GM19324 (cell line): ENCODE results near the gene CWH43.
"Not testable (repeated sequence)": the region's sequence is repeated elsewhere in the genome, so short reads cannot be mapped to it uniquely, and the experiment has no call there.

Source experiments
- ATAC-seq: cut with Tn5 transposase; IDR thresholded peaks from one replicate; pipeline ENCODE4 v1.9.1; 2021; ENCODE audit warnings: mild to moderate bottlenecking, moderate library complexity; ENCODE audit not compliant: unreplicated experiment, low FRiP score

CWH43 gene

DNA sequence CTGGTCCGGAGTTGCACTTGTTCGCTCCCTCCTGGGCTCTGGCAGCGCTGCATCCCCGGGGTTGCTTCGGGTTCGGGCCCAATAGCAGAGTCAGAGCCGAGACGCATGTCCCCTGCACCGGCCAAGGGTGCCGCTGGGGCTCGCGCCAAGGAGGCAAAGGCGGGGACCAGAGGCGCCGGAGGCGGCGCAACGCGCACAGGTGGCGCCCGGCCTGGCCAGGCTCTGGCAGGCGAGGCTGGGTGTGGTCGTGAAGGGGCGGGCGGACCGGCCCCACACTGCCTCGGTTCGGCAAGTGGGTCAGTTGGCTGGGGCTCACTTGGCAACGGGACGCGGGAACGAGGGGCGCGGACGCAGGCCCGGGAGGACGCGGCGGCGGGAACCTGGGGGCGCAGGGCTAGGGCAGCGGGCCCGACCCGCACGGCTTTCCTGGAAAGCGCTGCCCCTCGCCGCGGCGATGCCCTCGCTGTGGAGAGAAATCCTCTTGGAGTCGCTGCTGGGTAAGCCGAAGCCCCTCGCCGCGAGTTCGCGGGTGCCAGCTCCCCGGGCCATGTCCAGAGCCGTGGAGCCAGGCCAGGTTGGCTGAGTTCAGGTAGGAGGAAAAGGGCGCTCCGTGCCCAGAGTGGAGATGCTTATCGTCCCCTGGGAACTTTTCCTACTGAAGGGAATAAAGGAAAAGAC, at the start of gene CWH43:
TSS of gene CWH43 (plus strand) at position 300 of the 678 bp plus-strand sequence. CDS start at position 455, 155 bp downstream.
- ATAC-seq, result no peak

DNA sequence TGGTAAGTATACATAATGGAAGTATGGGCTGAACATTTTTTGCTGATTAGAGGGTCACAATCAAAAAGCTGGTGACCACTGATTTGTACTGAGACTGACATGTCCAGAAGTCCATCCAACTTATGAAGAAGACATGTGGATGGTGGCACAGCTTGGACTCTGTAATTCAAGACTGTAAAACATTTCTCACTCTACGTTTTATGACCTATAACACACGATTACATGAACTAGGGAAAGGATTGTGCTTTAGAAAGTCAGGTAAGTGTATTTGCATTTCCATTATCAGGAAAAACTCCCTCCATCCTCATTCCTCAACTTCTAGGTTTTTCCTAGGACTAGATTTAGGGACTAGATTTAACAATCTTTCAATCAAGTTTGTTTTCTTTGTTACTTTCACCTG, 49.0 kb upstream of the CWH43 start:
- no peak for ATAC-seq

DNA sequence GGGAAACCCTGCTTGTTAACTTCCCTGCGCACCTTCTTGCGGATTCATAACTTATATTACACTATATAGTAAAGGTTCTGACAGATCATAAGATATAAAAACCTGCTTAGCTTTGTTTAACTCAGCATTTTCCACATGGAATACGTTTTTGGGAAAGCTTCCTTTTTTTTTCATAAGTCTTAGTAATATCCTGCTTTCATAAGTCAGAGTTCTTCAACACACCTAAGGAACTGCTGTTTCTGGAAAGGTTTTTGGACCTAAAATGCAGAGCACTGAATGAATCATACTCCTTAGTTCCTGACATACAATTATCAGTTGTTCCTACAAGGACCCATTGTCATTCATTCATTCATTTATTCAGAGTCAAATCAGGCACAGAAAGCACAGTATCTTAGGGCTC, 47.2 kb upstream of the CWH43 start:
- ATAC-seq, result no peak

DNA sequence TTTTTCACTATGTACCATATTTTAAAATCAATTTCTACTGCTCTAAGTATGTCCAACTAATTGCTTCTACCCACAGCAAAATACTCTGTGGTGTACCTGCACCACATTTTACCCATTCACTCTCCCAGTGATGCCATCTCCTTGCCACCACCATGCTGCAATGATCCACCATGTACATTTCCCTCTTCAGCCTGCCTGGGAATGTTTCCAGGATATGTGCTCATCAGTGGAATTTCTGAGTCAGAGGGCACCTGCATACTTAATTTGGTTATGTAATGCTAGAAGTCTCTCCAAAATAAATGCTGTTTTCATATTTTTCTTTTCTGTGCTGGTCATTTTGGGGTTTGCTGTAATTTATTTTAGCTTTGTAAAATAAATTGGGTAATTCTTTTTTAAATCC, 46.3 kb upstream of the CWH43 start:
- no peak for ATAC-seq

DNA sequence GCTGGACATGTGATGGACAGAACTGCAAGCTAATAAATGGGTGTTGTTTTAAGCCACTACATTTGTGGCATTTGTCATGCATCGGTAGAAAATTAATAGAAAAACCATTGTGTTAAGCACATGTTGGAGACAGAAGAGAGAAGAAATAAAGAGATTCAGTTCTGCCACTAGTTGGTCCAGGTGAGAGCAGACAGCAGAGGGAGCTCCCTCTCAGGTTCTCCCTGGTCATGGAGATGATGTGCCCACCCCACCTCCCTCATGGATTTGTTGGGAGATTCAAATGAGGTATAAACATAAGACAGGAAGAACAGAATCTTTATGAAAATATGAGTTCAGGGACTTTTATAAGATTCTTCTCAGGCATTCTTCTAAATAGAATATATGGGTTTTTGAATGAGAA, 42.7 kb upstream of the CWH43 start:
- no peak for ATAC-seq

DNA sequence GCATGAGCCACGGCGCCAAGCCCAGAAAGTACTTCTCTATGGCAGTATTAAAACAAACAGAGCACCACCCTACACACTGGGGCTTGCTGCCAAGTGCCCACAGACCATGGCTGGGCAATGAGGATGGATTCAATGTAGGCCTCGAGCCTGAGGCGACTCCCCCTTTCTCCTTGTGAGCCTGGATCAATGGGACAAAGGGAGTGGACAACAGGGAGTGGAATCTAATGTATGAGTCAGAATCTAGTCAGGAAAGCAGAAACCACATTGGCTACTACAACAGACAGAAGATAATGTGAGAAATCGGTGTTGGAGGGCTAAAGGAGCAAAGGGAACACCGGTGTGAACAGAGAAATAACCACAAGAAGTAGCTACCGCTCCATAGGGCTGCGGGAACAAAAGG, 41.8 kb upstream of the CWH43 start:
- ATAC-seq, result no peak

DNA sequence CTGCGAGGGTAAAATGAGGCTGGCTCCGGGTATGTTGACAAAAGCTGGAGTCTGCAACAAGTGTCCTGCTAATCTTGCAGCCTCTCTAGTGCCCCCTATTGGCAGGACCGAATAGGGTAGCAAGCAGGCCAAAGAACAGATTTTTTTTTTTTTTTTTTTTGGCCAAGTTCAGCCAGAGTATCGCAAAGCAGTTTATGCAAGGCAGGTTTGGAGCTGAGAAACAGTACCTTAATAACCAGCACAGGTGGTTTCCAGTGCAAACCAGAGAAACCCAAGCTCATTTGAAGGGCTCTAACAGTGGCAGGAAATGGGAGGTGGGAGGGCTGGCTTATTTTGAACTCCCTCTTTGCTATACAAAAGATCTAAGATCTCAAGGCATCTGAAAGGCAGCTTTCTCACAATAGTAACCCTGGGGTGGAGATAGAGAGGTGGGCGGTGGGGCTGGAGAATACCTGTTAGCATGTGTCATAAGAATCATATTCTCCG, 41.3 kb upstream of the CWH43 start:
- ATAC-seq, result no peak

DNA sequence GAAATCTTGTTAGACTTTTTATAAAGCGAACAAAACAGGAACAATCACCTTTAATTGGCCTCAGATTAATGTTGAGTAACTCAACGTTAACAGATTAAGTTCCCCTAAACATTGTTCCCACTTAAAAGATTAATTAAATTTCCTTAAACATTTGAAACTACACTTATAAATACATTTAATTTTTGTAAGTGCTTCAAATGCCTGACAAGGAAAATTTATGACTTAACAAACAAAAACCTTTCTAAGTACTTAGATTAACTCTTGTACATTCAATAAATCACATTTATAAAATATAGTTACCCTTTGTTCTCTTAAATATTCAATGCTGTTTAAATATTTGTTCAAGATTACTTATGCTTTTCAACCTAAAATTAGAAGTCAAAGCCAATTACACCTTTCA, 40.1 kb upstream of the CWH43 start:
- no peak for ATAC-seq

DNA sequence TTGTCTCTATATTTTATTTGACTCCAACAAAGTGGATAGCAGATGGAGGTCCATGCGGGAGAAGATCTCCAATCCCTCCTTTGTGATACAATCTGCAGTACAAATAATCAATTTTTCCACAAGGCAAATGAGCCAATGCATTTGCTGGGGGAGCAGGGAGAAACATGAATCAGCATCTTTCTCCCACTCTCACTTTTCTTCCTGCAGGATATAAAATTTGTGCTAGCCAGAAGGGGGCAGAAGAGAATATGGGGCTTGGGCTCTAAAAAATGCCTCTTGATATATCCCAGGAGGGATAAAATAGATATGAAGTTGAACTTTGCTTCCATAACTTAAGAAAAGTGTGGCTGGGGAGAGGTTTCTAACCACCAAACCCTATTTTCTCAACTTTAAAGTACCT, 38.3 kb upstream of the CWH43 start:
- no peak for ATAC-seq

DNA sequence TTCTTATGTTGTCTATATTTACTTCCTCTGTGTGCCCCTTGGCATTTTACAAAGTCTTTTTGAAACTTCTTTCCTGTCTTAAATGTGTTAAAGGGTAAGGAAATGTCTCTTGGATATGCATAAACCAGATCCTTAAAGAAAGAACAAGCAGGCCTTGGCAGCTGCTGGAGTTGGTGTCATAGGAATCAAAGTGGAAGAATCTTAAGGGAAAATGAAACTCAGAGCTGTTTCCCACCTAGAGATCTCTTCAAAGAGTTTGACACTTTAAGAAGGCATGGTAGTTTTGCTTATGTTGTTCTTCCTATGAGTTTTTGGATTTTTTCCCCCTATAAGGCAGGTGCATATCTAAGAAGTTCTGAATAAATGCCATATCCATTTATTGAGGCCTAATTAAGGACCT, 37.0 kb upstream of the CWH43 start:
- no peak for ATAC-seq

DNA sequence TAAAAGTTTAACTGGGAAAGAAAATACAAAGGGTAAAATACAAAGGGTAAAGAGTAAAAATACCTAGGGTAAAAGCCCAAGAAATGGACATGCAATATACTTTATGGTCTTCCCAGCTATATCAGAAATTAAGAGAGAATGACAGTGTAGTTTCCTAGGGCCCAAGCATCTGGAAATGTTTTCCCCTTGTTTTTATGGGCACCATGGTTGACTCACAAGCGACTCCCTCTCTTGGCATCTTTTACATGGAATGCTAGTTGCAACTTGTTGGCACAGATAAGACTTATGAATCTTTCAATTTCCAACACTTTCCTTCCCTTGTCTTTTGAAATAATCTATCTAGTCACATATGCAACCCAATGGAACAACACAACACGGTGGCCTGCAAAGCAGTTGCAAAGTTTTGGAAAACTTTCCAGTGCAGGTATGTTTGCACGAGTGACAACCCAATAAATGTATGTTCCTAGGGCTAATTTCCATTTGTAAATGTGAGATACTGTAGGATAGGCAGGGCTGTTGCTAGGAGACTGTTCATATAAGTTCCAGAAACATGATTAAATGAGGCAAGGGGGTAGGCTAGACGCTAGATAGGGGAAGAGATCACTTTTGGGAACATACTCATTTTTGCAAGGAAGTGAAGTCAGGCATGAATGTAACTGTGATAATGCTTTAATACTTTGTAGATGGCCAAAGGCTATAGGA, 36.4 kb upstream of the CWH43 start:
- ATAC-seq, result no peak

DNA sequence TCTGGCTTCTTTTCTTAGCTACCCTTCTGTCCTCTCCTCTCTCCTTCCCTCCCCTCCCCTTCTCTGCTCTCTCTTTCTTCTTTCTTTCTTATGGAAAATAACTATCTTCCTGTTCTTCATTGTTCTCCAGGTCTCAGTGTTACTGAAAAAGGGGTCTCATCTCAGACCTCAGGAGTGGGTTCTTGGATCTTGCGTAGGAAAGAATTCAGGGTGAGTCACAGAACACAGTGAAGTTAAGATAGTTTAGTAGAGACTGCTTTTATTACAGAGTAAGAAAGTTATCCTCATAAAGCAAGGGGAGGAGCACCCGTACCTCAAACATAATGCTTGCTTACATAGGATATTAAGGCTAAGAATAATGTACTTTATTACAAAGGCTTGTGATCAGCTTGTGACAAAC, 31.8 kb upstream of the CWH43 start:
- ATAC-seq, result no peak

DNA sequence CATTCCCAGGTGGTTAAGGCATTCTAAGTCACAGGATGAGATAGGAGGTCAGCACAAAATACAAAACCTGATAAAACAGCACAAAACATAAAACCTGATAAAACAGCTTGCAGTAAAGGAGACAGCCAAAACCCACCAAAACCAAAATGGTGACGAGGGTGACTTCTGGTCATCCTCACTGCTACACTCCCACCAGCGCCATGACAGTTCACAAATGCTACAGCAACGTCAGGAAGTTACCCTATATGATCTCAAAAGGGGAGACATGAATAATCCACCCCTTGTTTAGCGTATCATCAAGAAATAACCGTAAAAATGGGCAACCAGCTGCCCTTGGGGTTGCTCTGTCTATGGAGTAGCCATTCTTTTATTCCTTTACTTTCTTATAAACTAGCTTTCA, 28.7 kb upstream of the CWH43 start:
- not testable (repeated sequence) for ATAC-seq

DNA sequence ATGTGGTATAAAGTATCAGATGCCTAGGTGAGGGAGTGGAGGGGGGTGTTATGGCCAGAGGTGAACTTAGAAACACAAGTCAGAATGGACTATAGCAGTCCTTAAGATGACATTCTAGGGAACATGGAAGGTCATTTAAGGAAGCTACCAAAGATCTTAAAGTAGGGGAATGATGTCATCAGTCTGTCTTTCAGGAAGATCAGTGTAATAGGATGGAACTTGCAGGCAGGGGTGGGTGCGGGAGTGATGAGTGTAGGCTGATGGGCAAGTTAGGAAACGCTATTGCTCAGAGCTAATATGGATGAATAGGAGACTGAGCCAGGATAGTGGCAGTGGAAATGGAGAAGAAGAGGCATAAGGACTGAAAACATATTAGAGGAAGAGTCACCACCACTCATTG, 27.5 kb upstream of the CWH43 start:
- no peak for ATAC-seq

DNA sequence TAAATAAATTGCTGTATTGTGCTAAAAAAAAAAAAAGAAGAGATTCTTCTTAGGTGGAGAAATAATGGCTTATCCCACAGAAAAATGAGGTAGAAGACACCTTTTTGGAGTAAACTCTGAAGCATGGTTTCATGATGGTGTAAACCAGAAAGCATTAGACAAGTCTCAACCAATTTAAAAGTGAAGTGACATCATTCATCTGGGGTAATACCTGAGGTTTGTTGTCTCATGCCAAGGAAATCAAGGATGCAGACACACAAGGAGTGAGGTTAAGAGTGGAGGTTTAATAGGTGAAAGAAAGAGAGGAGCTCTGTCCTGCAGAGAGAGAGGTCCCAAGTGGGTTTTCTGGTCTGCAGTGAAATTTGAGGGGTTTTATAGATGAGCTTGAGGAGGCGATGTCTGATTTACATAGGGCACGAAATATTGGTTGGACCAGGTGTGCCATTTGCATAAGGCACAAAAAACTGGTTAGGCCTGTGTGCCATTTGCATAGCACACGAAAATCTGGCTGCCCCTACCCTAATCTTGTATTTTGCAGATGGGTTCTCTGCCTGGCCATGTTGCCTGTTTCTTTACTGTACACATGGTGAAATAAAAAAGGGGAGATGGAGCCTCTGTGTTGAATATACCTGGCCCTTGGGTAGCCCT, 25.0 kb upstream of the CWH43 start:
- no peak for ATAC-seq

DNA sequence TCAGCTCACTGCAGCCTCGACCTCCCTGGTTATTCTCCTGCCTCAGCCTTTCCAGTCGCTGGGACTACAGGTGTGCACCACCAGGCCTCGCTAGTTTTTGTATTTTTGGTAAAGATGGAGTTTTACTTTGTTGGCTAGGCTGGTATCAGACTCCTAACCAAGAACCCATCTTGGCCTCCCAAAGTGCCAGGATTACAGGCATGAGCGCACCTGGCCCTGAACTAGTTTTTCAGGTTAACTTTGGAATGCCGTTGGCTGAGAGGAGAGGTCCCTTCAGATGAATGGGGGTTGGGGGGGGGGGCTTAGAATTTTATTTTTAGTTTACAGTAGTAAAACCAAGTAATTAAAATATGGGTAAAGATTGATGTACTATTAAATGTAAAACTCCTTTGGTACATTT, 23.4 kb upstream of the CWH43 start:
- ATAC-seq, result no peak

DNA sequence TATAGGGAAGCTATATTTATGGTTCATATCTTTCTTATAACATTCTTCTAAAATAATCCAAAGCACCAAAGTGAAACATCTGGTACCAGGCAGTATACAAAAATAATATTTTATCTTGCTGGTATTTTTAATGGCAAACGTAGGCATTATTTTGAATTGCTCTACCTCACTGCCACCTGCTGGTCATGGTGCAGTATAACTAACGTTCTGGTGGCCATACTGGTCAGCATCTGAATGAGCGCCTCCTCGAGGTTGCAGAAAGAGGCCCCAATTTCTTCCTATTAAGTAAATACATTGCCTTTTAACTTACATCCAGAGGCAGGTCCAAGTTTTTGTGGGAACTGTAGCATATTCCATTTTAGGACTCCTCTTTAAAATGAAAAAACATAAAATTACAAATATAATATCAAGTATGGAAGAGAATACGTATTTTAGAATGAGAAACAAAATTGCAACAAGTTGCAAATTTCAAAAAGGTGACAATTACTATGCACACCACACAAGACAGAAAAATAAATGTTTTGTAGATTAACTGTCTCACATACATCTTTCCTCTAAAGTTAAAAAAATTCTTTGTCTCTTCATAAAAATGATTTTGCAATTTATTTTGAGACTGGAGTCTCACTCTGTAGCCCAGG, 22.9 kb upstream of the CWH43 start:
- peak; percentile 55 for ATAC-seq

DNA sequence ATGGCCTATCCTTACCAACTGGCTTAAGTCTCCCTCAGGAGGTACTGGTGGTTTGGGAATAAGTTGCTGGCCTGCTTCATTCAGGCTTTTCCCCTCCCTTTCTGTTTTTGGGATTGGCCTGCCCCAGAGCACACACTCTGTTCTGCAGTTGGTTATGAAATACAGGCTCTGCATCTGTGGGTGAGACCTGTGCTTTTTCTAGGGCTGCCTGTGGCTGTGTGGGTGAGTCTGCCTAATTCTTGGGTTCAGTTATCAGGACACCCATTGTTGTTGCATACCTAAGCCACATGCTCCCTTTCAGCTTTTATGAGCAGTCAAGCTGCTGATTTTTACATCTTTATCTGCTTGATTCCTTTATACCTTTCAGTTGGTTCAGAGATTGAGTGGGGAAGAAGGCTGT, 19.0 kb upstream of the CWH43 start:
- ATAC-seq, result no peak

DNA sequence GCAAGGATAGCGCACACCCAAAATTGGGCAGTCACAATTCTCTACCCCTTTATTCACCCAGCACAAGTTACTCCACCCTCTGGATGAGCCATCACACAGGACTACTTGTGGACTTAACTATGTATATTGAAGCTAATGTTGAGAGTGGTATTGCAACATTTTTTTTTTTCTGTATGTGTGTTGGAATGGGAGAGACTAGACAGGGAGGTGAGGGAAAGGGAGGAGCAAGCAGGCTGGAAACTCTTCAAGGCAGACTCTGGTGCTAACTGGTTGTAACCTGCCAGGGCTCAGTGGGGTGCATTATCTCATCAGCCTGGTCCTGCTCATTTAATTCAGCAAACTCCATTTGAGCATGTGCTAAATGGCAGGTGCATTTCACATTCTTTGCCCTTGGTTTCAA, 18.4 kb upstream of the CWH43 start:
- no peak for ATAC-seq

DNA sequence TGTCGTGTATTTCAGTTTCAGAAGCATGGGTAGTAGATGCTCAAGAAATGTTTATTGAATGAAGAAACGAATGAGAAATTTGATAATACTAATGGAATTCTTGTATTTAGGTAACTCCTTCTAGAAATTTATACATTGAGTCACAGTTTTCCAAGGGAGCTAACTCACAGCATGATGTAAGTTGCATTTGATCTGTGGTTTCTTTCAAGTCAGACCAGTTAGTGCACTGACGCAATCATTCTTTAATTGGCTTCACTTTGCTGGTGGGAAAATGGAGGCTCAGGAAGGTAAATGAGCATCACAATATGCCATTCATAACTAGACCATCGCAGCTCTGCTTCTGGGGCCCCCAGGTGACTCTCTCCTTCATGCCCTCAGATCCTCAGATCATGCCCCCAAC, 17.3 kb upstream of the CWH43 start:
- ATAC-seq, result no peak

DNA sequence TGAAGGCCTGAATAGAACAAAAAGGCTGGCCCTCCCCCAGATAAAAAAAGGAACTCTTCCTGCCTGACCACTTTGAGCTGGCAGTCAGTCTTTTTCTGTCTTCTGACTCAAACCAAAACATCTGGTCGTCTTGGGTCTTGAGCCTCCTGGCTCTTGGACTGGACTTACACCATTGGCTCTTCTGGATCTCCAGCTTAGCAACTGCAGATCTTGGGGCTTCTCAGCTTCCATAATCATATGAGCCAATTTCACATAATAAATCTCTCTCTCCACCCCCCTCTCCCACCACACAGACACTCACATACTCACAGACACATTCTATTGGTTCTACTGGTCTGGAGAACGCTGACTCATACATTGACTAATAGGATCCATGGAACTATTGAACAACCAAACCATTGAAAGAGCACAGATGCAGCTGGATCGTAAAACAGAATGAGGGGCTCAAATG, 15.6 kb upstream of the CWH43 start:
- no peak for ATAC-seq
